Measurements from ENCODE around the gene DHX30.
A peak's percentile ranks its signal among the peaks of the same experiment; 100 is the strongest.

DHX30 gene

DNA sequence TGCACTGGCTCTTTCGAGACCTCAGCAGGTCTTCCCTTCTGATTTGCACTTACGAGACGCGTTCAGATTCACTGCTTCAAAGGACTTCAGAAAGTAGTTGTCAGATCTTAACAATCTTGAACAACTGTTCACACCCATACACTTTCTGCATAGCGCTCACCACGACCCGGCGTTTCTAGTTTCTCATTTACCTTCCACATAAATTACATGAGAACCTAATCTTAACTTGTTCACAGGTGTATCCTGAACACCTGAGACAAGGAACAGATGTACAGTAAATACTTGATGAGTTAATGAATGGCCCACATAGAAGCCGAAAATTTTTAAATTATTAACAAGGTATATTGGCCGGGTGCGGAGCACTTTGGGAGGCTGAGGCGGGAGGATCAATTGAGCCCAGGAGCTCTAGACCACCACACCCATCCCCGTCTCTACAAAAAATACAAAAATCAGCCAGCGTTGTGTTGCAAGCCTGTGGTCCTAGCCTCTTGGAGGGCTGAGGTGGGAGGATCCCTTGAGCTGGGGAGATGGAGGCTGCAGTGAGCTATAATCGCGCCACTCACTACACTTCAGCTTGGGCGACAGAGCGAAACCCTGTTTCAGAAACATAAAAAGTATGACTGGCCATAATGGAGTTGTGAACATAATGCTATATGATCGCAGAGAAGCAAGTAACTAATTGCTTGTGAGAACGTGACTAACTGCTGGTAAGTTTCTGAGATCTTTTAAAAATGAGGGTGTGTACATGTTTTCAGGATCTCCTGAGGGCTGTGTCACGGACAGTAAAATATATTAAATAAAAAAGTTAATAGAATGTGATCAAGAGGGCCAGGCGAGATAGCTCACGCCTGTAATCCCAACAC is 20.3 kb upstream of the DHX30 start:
- CTCF ChIA-PET = no interaction called here
- TF ChIP-seq, protein P1, sequence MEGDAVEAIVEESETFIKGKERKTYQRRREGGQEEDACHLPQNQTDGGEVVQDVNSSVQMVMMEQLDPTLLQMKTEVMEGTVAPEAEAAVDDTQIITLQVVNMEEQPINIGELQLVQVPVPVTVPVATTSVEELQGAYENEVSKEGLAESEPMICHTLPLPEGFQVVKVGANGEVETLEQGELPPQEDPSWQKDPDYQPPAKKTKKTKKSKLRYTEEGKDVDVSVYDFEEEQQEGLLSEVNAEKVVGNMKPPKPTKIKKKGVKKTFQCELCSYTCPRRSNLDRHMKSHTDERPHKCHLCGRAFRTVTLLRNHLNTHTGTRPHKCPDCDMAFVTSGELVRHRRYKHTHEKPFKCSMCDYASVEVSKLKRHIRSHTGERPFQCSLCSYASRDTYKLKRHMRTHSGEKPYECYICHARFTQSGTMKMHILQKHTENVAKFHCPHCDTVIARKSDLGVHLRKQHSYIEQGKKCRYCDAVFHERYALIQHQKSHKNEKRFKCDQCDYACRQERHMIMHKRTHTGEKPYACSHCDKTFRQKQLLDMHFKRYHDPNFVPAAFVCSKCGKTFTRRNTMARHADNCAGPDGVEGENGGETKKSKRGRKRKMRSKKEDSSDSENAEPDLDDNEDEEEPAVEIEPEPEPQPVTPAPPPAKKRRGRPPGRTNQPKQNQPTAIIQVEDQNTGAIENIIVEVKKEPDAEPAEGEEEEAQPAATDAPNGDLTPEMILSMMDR (conservative IDR thresholded peaks at IDR 0.05; ENCODE audit: low read depth) = no peak
- POLR2A ChIA-PET (ENCODE audit: low non-redundant PET) = no interaction called here
- DNase-seq (ENCODE audit: low spot score) = no peak
- H3K27ac ChIP-seq = peak overlapping the region; percentile 95

DNA sequence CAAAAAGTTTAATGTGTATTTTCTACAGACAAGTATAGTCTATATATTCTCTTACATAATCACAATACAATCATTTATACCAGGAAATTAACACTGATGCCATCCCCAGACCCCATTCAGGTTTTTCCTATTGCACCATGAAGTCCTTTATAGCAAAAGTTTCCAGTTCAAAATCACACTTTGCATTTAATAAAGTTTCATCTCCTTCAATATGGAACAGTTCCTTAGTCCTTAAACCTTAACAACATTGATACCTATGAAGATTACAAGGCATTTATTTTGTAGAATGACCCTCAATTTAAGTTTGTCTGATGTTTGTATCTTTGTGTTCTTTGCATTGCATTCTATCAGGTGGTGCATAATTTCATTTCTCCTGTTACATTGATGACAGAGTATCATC is 19.3 kb upstream of the DHX30 start:
- TF ChIP-seq, protein P1 (conservative IDR thresholded peaks at IDR 0.05; ENCODE audit: low read depth) = no peak
- ChIA-PET CTCF (no interaction called here), POLR2A (ENCODE audit: low non-redundant PET) (no interaction called here)
- no peak overlapping the region for H3K27ac ChIP-seq
- no peak for DNase-seq (ENCODE audit: low spot score)

DNA sequence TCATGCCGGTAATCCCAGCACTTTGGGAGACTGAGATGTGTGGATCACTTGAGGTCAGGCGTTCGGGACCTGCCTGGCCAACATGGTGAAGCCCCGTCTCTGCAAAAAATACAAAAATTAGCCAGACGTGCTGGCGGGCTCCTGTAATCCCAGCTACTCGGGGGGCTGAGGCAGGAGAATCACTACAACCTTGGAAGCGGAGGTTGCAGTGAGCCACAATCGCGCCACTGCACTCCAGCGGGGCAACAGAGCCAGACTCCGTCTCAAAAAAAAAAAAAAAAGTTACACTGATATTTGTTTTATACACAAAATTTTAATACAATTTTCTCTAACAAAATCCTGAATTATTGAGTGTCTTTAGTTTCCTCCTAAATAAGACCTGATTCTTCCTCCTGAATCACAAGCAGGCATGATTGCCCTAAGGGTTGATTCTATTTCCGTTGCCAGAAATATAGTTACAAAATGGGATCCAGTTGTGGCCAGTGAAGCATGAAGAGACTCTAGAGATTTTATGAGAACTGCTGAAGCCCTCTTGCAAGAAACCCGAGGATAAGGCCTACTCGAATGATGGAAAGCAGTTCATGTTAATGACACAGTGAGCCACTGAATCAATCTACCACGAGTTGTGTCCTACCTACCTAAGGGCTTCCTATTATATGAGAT is 11.6 kb upstream of the DHX30 start:
- DNase-seq (ENCODE audit: low spot score) = no peak
- H3K27ac ChIP-seq = no peak overlapping the region
- TF ChIP-seq, protein P1 (conservative IDR thresholded peaks at IDR 0.05; ENCODE audit: low read depth) = no peak
- ChIA-PET CTCF (interaction anchor here (0.7 kb wide), 1 partner anchor 170 kb away, joined by 4 read pairs; no protein-coding TSS in a partner anchor), POLR2A (ENCODE audit: low non-redundant PET) (no interaction called here)

DNA sequence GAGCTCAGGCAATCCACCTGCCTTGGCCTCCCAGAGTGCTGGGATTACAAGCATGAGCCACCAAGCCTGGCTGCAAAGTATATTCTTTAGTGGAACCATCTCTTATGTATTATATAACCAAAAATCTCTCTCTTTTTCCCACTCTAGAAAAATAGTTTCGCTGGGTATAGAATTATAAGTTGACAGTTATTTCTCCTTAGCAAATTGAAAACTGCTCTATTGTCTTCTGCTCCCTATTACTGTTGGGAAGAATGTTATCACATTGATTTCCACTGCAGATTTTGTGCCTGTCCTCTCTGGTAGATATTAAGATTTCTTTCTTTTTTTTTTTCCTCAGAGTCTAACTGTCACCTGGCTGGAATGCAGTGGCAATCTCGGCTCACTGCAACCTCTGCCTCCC is 10.2 kb upstream of the DHX30 start:
- DNase-seq (ENCODE audit: low spot score) = no peak
- TF ChIP-seq, protein P1 (conservative IDR thresholded peaks at IDR 0.05; ENCODE audit: low read depth) = no peak
- H3K27ac ChIP-seq = no peak overlapping the region
- CTCF ChIA-PET = no interaction called here
- POLR2A ChIA-PET (ENCODE audit: low non-redundant PET) = no interaction called here

DNA sequence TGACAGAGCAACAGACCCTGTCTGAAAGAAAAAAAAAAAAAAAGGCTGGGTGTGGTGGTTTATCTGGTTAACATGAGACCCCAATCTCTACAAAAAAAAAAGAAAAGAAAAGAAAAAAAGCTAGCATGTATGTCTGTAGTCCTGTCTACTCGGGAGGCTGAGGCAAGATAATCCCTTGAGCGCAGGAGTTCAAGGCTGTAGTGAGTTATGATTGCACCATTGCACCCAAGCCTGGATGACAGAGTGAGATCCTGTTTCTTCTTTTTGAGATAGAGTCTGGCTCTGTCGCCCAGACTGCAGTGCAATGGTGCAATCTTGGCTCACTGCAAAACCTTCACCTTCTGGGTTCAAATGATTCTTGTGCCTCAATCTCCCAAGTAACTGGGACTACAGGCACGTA is 8.4 kb upstream of the DHX30 start:
- TF ChIP-seq, protein P1 (conservative IDR thresholded peaks at IDR 0.05; ENCODE audit: low read depth) = no peak
- no peak for DNase-seq (ENCODE audit: low spot score)
- POLR2A ChIA-PET (ENCODE audit: low non-redundant PET) = no interaction called here
- H3K27ac ChIP-seq = no peak overlapping the region
- CTCF ChIA-PET = interaction anchor here (1.1 kb wide), 1 partner anchor 31 kb away, joined by 3 read pairs; no protein-coding TSS in a partner anchor

DNA sequence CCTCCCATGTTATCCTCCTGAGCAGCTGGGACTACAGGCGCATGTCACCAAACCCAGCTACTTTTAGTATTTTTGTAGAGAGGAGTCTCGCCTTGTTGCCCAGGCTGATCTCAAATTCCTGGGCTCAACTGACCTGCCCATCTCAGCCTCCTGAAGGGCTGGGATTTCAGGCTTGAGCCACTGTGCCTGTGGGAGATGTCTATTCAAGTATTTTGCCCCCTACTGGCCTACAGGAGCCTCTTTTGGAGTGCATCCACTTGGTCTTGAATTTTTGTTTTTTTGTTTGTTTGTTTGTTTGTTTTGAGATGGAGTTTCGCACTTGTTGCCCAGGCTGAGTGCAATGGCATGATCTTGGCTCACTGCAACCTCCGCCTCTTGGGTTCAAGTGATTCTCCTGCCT is 3.2 kb upstream of the DHX30 start:
- no peak overlapping the region for H3K27ac ChIP-seq
- ChIA-PET POLR2A (ENCODE audit: low non-redundant PET) (no interaction called here), CTCF (no interaction called here)
- no peak for DNase-seq (ENCODE audit: low spot score)
- TF ChIP-seq, protein P1 (conservative IDR thresholded peaks at IDR 0.05; ENCODE audit: low read depth) = no peak

Data from RWPE1 (cell line).